ENCODE results near the gene WFDC6.

Gene WFDC6

DNA sequence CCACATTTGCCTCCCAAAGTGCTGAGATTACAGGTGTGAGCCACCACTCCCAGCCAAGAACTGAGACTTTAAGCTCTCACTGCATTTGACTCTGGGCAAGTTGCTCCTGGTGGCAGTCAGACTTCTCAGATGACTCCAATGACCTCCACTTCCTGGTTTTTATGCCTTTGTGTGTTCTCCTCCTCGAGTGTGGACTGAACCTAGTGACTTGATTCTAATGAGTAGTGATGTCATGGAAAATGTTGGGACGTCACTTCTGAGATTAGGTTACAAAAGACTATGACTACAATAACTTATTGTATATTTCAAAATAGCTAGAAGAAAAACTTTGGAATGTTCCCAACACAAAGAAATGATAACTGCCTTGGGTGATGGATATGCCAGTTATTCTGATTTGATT lies 35.9 kb downstream of the WFDC6 start:
- TF ChIP-seq CTCF (IDR thresholded peaks at IDR 0.05; ENCODE audit: insufficient read depth, missing control alignments): no peak
- DNase-seq (ENCODE audit: insufficient read length, low spot score) (no peak), FAIRE-seq (no peak)

- DNase-seq (ENCODE audit: insufficient read length, low spot score): no peak
- TF ChIP-seq CTCF (IDR thresholded peaks at IDR 0.05; ENCODE audit: insufficient read depth, missing control alignments): no peak
- no peak for FAIRE-seq
Measured at GRCh38 chr20:45502561-45502960, 36.7 kb downstream of the WFDC6 start.

GRCh38 chr20:45501600-45501999 lies 37.7 kb downstream of the WFDC6 start:
- FAIRE-seq (no peak), DNase-seq (ENCODE audit: insufficient read length, low spot score) (no peak)
- TF ChIP-seq CTCF (IDR thresholded peaks at IDR 0.05; ENCODE audit: insufficient read depth, missing control alignments): no peak

DNA sequence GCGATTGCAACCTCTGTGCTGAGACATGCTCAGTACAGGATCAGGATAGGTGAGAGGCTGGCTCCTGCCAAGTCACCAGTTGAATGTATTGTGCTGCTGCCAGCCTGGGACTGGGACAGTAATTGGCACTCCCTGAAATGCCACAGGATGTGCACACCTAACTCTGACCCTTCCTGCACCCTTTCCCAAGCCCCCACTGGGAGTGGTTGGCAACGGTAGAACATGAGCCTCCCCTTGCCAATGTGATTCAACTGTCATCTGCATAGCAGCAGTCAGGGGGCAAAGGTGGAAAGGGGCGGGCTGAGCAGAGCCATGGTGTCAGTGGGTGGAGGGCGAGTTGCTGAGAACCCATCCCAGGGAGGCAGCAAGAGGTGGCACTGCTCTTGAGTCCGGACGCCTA lies 39.3 kb downstream of the WFDC6 start:
- FAIRE-seq: no peak
- no peak for DNase-seq (ENCODE audit: insufficient read length, low spot score)
- no peak for TF ChIP-seq CTCF (IDR thresholded peaks at IDR 0.05; ENCODE audit: insufficient read depth, missing control alignments)

GRCh38 chr20:45497971-45498494 lies 41.2 kb downstream of the WFDC6 start:
- no peak for FAIRE-seq
- DNase-seq (ENCODE audit: insufficient read length, low spot score): no peak

DNA sequence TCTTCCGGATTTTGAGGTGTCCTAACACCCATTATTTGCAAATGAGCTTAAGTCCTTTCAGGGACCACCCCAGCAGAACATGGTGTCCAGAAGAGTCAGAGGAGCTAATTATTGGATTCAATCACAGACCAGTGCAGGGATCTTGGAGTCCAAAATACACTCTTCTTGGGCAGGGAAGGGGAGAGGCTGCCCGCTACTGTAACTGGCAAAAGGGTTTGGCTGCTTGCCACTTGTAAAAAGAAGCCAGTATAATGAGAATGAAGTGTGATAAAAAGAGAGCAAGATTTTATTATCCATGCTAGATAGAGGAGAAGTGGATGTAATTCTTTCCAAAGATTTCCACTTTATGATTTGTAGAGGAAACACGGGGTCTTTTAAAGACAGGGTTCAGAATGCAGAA lies 43.1 kb downstream of the WFDC6 start:
- DNase-seq (ENCODE audit: insufficient read length, low spot score) (no peak), FAIRE-seq (no peak)
- no peak for TF ChIP-seq CTCF (IDR thresholded peaks at IDR 0.05; ENCODE audit: insufficient read depth, missing control alignments)

More at GRCh38 chr20:45497971-45498494, 41.2 kb downstream of the WFDC6 start:
- TF ChIP-seq CTCF (IDR thresholded peaks at IDR 0.05; ENCODE audit: insufficient read depth, missing control alignments): no peak

GRCh38 chr20:45495501-45495941 lies 43.8 kb downstream of the WFDC6 start:
- no peak for TF ChIP-seq CTCF (IDR thresholded peaks at IDR 0.05; ENCODE audit: insufficient read depth, missing control alignments)
- no peak for FAIRE-seq
- no peak for DNase-seq (ENCODE audit: insufficient read length, low spot score)
